Measurements from ENCODE around the gene KIDINS220. TPM values are rescaled to one million over a fixed set of nuclear protein-coding genes. Genes with fewer than 3 reads are reported as not detected.
"Not testable (repeated sequence)": the region's sequence is repeated elsewhere in the genome, so short reads cannot be mapped to it uniquely, and the experiment has no call there.

KIDINS220 gene
- polyA plus RNA-seq, 1 donor, result 108 TPM

- DNase-seq, result no peak
Measured at GRCh38 chr2:8754106-8754776, 83.2 kb downstream of the KIDINS220 start.

- DNase-seq, result no peak
Measured at GRCh38 chr2:8753609-8754008, 83.8 kb downstream of the KIDINS220 start.

- no peak for DNase-seq
Measured at GRCh38 chr2:8752385-8752784, 85.0 kb downstream of the KIDINS220 start.

- DNase-seq, result no peak
Measured at GRCh38 chr2:8750221-8750620, 87.2 kb downstream of the KIDINS220 start.

- no peak for DNase-seq
Measured at GRCh38 chr2:8743261-8743660, 94.2 kb downstream of the KIDINS220 start.

- no peak for DNase-seq
Measured at GRCh38 chr2:8740136-8740535, 97.3 kb downstream of the KIDINS220 start.

GRCh38 chr2:8737571-8738175 is 99.7 kb downstream of the KIDINS220 start:
- no peak for DNase-seq

GRCh38 chr2:8732601-8733000 is 104.8 kb downstream of the KIDINS220 start:
- DNase-seq, result no peak

- DNase-seq, result no peak
Measured at GRCh38 chr2:8729939-8730338, 107.5 kb downstream of the KIDINS220 start.

GRCh38 chr2:8729101-8729500 is 108.3 kb downstream of the KIDINS220 start:
- not testable (repeated sequence) for DNase-seq

- DNase-seq, result no peak
Measured at GRCh38 chr2:8728305-8729015, 109.0 kb downstream of the KIDINS220 start.

- no peak for DNase-seq
Measured at GRCh38 chr2:8725838-8726237, 111.6 kb downstream of the KIDINS220 start.

GRCh38 chr2:8722986-8723385 is 114.4 kb downstream of the KIDINS220 start:
- DNase-seq, result no peak

- no peak for DNase-seq
Measured at GRCh38 chr2:8721410-8721809, 116.0 kb downstream of the KIDINS220 start.

- no peak for DNase-seq
Measured at GRCh38 chr2:8720741-8721140, 116.7 kb downstream of the KIDINS220 start.

GRCh38 chr2:8719528-8719927 is 117.9 kb downstream of the KIDINS220 start:
- no peak for DNase-seq

GRCh38 chr2:8714971-8715370 is 122.4 kb downstream of the KIDINS220 start:
- no peak for DNase-seq

GRCh38 chr2:8714283-8714682 is 123.1 kb downstream of the KIDINS220 start:
- no peak for DNase-seq

- no peak for DNase-seq
Measured at GRCh38 chr2:8710951-8711350, 126.5 kb downstream of the KIDINS220 start.

GRCh38 chr2:8709611-8710010 is 127.8 kb downstream of the KIDINS220 start:
- no peak for DNase-seq

- DNase-seq, result no peak
Measured at GRCh38 chr2:8704906-8705305, 132.5 kb downstream of the KIDINS220 start.

GRCh38 chr2:8701681-8702379 is 135.6 kb downstream of the KIDINS220 start:
- no peak for DNase-seq

GRCh38 chr2:8699839-8700238 is 137.6 kb downstream of the KIDINS220 start:
- DNase-seq, result no peak
